Esophagus squamous epithelium (tissue), 5 donors: ENCODE results near the gene ADAMTSL2. TPM values are rescaled to one million over a fixed set of nuclear protein-coding genes. Genes with fewer than 3 reads are reported as not detected.

ENCODE experiments used
- DNase-seq: peaks from one replicate; lab custom pipeline; 2025; lab: John Stamatoyannopoulos, UW
- H3K27ac ChIP-seq, 4 donors: fragments of 200-600 bp; sonication (generic); one replicate each; pipeline ENCODE4 v1.5.1; 2016 to 2019; ENCODE audit warnings: mild to moderate bottlenecking in 1 of 4
- H3K27me3 ChIP-seq, 4 donors: fragments of 200-600 bp; sonication (generic); 1 replicate in 3 of 4; 2 replicates in 1 of 4; pipeline versions ENCODE4 v1.5.1 to v1.6.0; 2017 to 2021; ENCODE audit warnings: antibody characterized with exemption in 1 of 4
- H3K36me3 ChIP-seq, 3 donors: fragments of 200-600 bp; sonication (generic); one replicate each; pipeline ENCODE4 v1.5.1; 2016 to 2019
- H3K4me1 ChIP-seq, 3 donors: fragments of 200-600 bp; sonication (generic); one replicate each; pipeline ENCODE4 v1.5.1; 2017 to 2019
- H3K4me3 ChIP-seq, 4 donors: fragments of 200-600 bp; sonication (generic); 1 replicate in 3 of 4; 2 replicates in 1 of 4; pipeline ENCODE4 v1.5.1; 2016 to 2019; ENCODE audit warnings: mild to moderate bottlenecking in 2 of 4, moderate library complexity in 1 of 4
- H3K9me3 ChIP-seq, 3 donors: fragments of 200-600 bp; sonication (generic); one replicate each; pipeline ENCODE4 v1.5.1; 2016 to 2019
- POLR2A ChIP-seq, 4 donors: fragments of 450-650 bp; IDR thresholded peaks; one replicate each; pipeline ENCODE4 v1.6.1; 2017; ENCODE audit warnings: antibody characterized with exemption in 4 of 4, mild to moderate bottlenecking in 4 of 4, moderate library complexity in 3 of 4
- WGBS, 2 donors: methylation state at CpG; one replicate each; pipeline ENCODE4 v1.1.5; 2018; 5-methylcytosine and 5-hydroxymethylcytosine counted together
- intact Hi-C: fragments of 100-400 bp; cut with DNase I; formaldehyde crosslinking; loops from one replicate; pipeline ENCODE4 v1.15.0; 2022
- total RNA-seq, 4 donors: library from RNA; depleted of rRNA; stranded (reverse); fragments of >200 nt; gene quantifications; one replicate each; pipeline ENCODE4 v1.1.0, GENCODE V29; 2016
- TF ChIP-seq, protein P1 (sequence below), 6 experiments: fragments of 450-650 bp in 4 of 6; fragments of 200-600 bp in 2 of 6; sonication (generic) in 2 of 6; IDR thresholded peaks; one replicate each; pipeline ENCODE4 v1.5.1; 2016 to 2019; ENCODE audit warnings: antibody characterized with exemption in 6 of 6, mild to moderate bottlenecking in 4 of 6, moderate library complexity in 4 of 6
- donor health status: DM: yes; HTN: yes; CAD: no.

Gene ADAMTSL2
- total RNA-seq, 4 donors from 2014 or later, result 1.1 to 2.1 (median 1.4) TPM

- Histone ChIP-seq H3K27me3 (peaks cover 0 to 56% (median 0%) of the 10 kb centered on the region in 4 donors), H3K4me3 (no peak overlapping the region), H3K4me1 (peaks cover 0 to 40% (median 12%) of the 10 kb centered on the region in 3 donors), H3K27ac (no peak overlapping the region), H3K9me3 (no peaks in the 10 kb centered on the region), H3K36me3 (no peaks in the 10 kb centered on the region)
- no peak for DNase-seq
- TF ChIP-seq, protein P1, sequence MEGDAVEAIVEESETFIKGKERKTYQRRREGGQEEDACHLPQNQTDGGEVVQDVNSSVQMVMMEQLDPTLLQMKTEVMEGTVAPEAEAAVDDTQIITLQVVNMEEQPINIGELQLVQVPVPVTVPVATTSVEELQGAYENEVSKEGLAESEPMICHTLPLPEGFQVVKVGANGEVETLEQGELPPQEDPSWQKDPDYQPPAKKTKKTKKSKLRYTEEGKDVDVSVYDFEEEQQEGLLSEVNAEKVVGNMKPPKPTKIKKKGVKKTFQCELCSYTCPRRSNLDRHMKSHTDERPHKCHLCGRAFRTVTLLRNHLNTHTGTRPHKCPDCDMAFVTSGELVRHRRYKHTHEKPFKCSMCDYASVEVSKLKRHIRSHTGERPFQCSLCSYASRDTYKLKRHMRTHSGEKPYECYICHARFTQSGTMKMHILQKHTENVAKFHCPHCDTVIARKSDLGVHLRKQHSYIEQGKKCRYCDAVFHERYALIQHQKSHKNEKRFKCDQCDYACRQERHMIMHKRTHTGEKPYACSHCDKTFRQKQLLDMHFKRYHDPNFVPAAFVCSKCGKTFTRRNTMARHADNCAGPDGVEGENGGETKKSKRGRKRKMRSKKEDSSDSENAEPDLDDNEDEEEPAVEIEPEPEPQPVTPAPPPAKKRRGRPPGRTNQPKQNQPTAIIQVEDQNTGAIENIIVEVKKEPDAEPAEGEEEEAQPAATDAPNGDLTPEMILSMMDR (IDR thresholded peaks at IDR 0.05), result no peak
- TF ChIP-seq POLR2A (IDR thresholded peaks at IDR 0.05), result no peak
- intact Hi-C loops, result no loop called here
- 58 to 66% methylated on average over 2 to 16 of the region's 21 CpGs for WGBS, 2 donors
These were observed 7.7 kb upstream of the ADAMTSL2 start for GRCh38 chr9:133526721-133527321.

- H3K4me1 ChIP-seq, result peaks cover 0 to 37% (median 12%) of the 10 kb centered on the region in 3 donors
- no peak overlapping the region for H3K27ac ChIP-seq
- H3K4me3 ChIP-seq, result no peak overlapping the region
- no peaks in the 10 kb centered on the region for H3K36me3 ChIP-seq
- no peak for DNase-seq
- H3K27me3 ChIP-seq, result peaks cover 0 to 62% (median 0%) of the 10 kb centered on the region in 4 donors
- H3K9me3 ChIP-seq, result no peaks in the 10 kb centered on the region
- 55 to 70% methylated on average over 14 of the region's 18 CpGs for WGBS, 2 donors
- intact Hi-C loops, result no loop called here
- TF ChIP-seq, protein P1 (IDR thresholded peaks at IDR 0.05), result no peak
- no peak for TF ChIP-seq POLR2A (IDR thresholded peaks at IDR 0.05)
These were observed 7.0 kb upstream of the ADAMTSL2 start for GRCh38 chr9:133527444-133527920.

GRCh38 chr9:133528001-133528875 lies 6.3 kb upstream of the ADAMTSL2 start:
- no peak overlapping the region for H3K27ac ChIP-seq

GRCh38 chr9:133528876-133529241 lies 5.6 kb upstream of the ADAMTSL2 start:
- DNase-seq, result no peak
- intact Hi-C loops, result no loop called here
- WGBS, 2 donors, result 61 to 67% methylated on average over 1 to 5 of the region's 11 CpGs

More at GRCh38 chr9:133528001-133528875, 6.3 kb upstream of the ADAMTSL2 start:
- intact Hi-C loops, result no loop called here
- H3K4me1 ChIP-seq, result peaks cover 0 to 40% (median 12%) of the 10 kb centered on the region in 3 donors
- 70 to 83% methylated on average over 8 to 17 of the region's 22 CpGs for WGBS, 2 donors
- peaks cover 0 to 70% (median 0%) of the 10 kb centered on the region in 4 donors for H3K27me3 ChIP-seq
- DNase-seq, result no peak
- no peak overlapping the region for H3K4me3 ChIP-seq
- no peaks in the 10 kb centered on the region for H3K36me3 ChIP-seq
- no peaks in the 10 kb centered on the region for H3K9me3 ChIP-seq
- TF ChIP-seq, protein P1 (IDR thresholded peaks at IDR 0.05), result no peak
- no peak for TF ChIP-seq POLR2A (IDR thresholded peaks at IDR 0.05)

More at GRCh38 chr9:133528876-133529241, 5.6 kb upstream of the ADAMTSL2 start:
- TF ChIP-seq, protein P1 (IDR thresholded peaks at IDR 0.05), result no peak
- TF ChIP-seq POLR2A (IDR thresholded peaks at IDR 0.05), result no peak
- H3K4me1 ChIP-seq, result peaks cover 0 to 47% (median 15%) of the 10 kb centered on the region in 3 donors
- no peaks in the 10 kb centered on the region for H3K36me3 ChIP-seq
- H3K9me3 ChIP-seq, result no peaks in the 10 kb centered on the region
- no peak overlapping the region for H3K4me3 ChIP-seq
- no peak overlapping the region for H3K27ac ChIP-seq
- peaks cover 0 to 76% (median 0%) of the 10 kb centered on the region in 4 donors for H3K27me3 ChIP-seq
